Measurements from ENCODE around the gene CRLF1. TPM values are rescaled to one million over a fixed set of nuclear protein-coding genes. Genes with fewer than 3 reads are reported as not detected.

Gene CRLF1
- total and polyA plus RNA-seq, 2 of the 8 experiments (the other 6 are each of a cell fraction or from before 2014, with no cell fraction given), result 7.2 to 10.3 TPM

GRCh38 chr19:18590273-18591272 lies 16.0 kb downstream of the CRLF1 start:
- CTCF ChIA-PET (ENCODE audit: partially characterized antibody), result interaction anchor here (0.6 to 12.5 kb wide), 28 partner anchors 9 to 1686 kb away, joined by 3 to 139 read pairs (median 3); partner anchors contain the start of genes FKBP8 and UBA52
- POLR2A ChIA-PET (ENCODE audit: partially characterized antibody), result interaction anchor here (0.8 to 10.3 kb wide), 22 partner anchors 8 to 159 kb away, joined by 3 to 112 read pairs (median 5); partner anchors contain the start of genes CRLF1, ISYNA1, TMEM59L and UBA52
- Histone ChIP-seq H2BK20ac (ENCODE audit: low read length) (no peak overlapping the region), H2BK12ac (ENCODE audit: low read depth, low read length) (peak overlapping the region; percentile 77; the same call in 1 of the 2 replicates), H3K4ac (replicated peaks; ENCODE audit: insufficient read length, low read depth, low read length) (peak overlapping the region; percentile 94), H3K4me1 (replicated peaks in 1 of 4; ENCODE audit: control insufficient read depth in 3 of 4, insufficient read depth in 4 of 4, low read length in 3 of 4) (peaks cover 2 to 28% (median 20%) of the 10 kb centered on the region in 4 experiments), H3K14ac (ENCODE audit: insufficient read length) (no peak overlapping the region), H2AFZ (ENCODE audit: low read length) (no peak overlapping the region), H3K27ac (ENCODE audit: low read depth, low read length) (peak overlapping the region; percentile 24; the same call in 1 of the 2 replicates), H2BK15ac (ENCODE audit: low read length) (peak overlapping the region; percentile 65; the same call in 1 of the 2 replicates), H3K79me2 (ENCODE audit: control insufficient read depth in 1 of 2, insufficient read depth in 2 of 2, low read length in 2 of 2) (no peaks in the 10 kb centered on the region), H3K79me1 (ENCODE audit: low read depth, low read length) (no peaks in the 10 kb centered on the region), H2BK120ac (replicated peaks; ENCODE audit: low read depth, low read length) (no peak overlapping the region), H4K91ac (replicated peaks; ENCODE audit: insufficient read length, low read length) (peak overlapping the region; percentile 69), H3K56ac (replicated peaks; ENCODE audit: insufficient read length, low read depth, low read length) (no peak overlapping the region), H4K20me1 (replicated peaks in 1 of 2; ENCODE audit: control insufficient read depth in 1 of 2, insufficient read depth in 2 of 2, low read length in 2 of 2) (peaks cover 0 to 3% of the 10 kb centered on the region in 2 experiments), H3K4me2 (ENCODE audit: insufficient read depth in 1 of 2, low read depth in 2 of 2, low read length in 2 of 2) (peak overlapping the region; percentile 75 to 95), H4K5ac (ENCODE audit: insufficient read length, low read depth, low read length) (peak overlapping the region; percentile 47), H2AK5ac (ENCODE audit: low read depth, low read length) (0 out of 2 replicates have a peak overlapping the region, but pooled peaks have one; percentile 18), H2BK5ac (ENCODE audit: low read depth, low read length) (peak overlapping the region; percentile 91), H3K27me3 (replicated peaks in 1 of 4; ENCODE audit: control insufficient read depth in 3 of 4, extremely low read depth in 1 of 4, insufficient read depth in 3 of 4, low read length in 3 of 4) (peaks cover 0 to 5% (median 2%) of the 10 kb centered on the region in 4 experiments; a peak in 4 of 7 replicates), H3K9ac (replicated peaks in 1 of 4; ENCODE audit: extremely low read depth in 1 of 4, low read depth in 3 of 4, low read length in 3 of 4) (peak overlapping the region in 3 of 4 experiments; percentile 22 to 89 (median 88); a peak in 5 of 7 replicates), H4K8ac (ENCODE audit: extremely low read depth, insufficient read depth, low read length) (no peak overlapping the region; the same call in 1 of the 2 replicates), H3K36me3 (ENCODE audit: control insufficient read depth in 2 of 4, insufficient read depth in 4 of 4, low read length in 3 of 4) (no peaks in the 10 kb centered on the region), H3K23me2 (ENCODE audit: low read depth, low read length) (peaks cover 17% of the 10 kb centered on the region), H3K18ac (ENCODE audit: extremely low read depth, low read length) (peak overlapping the region; percentile 54; the same call in 1 of the 2 replicates), H3K9me3 (ENCODE audit: insufficient read depth in 2 of 2, low read depth in 1 of 2, low read length in 1 of 2) (no peaks in the 10 kb centered on the region), H3K4me3 (ENCODE audit: extremely low read depth in 1 of 4, insufficient read depth in 2 of 4, low read depth in 3 of 4, low read length in 4 of 4) (peak overlapping the region; percentile 78 to 91 (median 84); a peak in 7 of 8 replicates), H3K23ac (ENCODE audit: insufficient read length) (no peak overlapping the region)
- FAIRE-seq (peak; percentile 75), DNase-seq (ENCODE audit: low read depth in 1 of 2, low spot score in 2 of 2) (peak; percentile 93 to 94)
- 27% methylated on average over 40 of the region's 40 CpGs; no CpG with 5 or more reads in 1 of the 2 experiments for WGBS, 2 experiments (ENCODE audit: extremely low coverage in 1 of 2, insufficient coverage in 1 of 2, insufficient read length in 1 of 2, insufficient replicate concordance in 2 of 2, low coverage in 1 of 2, low lambda C conversion rate in 2 of 2, missing lambda C conversion rate in 1 of 2)
- TF ChIP-seq TAF1 (IDR thresholded peaks at IDR 0.05; ENCODE audit: low read depth, low read length) (peak; percentile 72), CHD1 (IDR thresholded peaks at IDR 0.05; ENCODE audit: low read depth, low read length) (no peak; the same call in 1 of the 2 replicates), RXRA (IDR thresholded peaks at IDR 0.05; ENCODE audit: insufficient read depth, low read depth, low read length) (no peak), NRF1 (IDR thresholded peaks at IDR 0.05; ENCODE audit: low read depth, low read length) (no peak), PHF8 (conservative IDR thresholded peaks at IDR 0.05; ENCODE audit: low read depth, low read length) (no peak; the same call in 1 of the 2 replicates)
- TF ChIP-seq, protein P1, sequence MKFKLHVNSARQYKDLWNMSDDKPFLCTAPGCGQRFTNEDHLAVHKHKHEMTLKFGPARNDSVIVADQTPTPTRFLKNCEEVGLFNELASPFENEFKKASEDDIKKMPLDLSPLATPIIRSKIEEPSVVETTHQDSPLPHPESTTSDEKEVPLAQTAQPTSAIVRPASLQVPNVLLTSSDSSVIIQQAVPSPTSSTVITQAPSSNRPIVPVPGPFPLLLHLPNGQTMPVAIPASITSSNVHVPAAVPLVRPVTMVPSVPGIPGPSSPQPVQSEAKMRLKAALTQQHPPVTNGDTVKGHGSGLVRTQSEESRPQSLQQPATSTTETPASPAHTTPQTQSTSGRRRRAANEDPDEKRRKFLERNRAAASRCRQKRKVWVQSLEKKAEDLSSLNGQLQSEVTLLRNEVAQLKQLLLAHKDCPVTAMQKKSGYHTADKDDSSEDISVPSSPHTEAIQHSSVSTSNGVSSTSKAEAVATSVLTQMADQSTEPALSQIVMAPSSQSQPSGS (IDR thresholded peaks at IDR 0.05; ENCODE audit: low read length), result 0 out of 2 replicates have a peak, but pooled peaks have one; percentile 37

Data from H1 (cell line).